Central memory CD8-positive, alpha-beta T cell (primary cell): ENCODE data around the gene SLC1A2.
"Not testable (repeated sequence)": the region's sequence is repeated elsewhere in the genome, so short reads cannot be mapped to it uniquely, and the experiment has no call there.

Experiments
- ATAC-seq: fragments of 150-1000 bp; cut with Tn5 transposase; replicated peaks from 2 replicates; pipeline ENCODE4 v1.10.0; 2022; ENCODE audit warnings: mild to moderate bottlenecking, moderate FRiP score, moderate number of reproducible peaks; ENCODE audit not compliant: poor library complexity, severe bottlenecking; ENCODE audit errors: extremely low read depth
- DNase-seq, 2 donors: peaks; one replicate each; pipeline ENCODE4 v3.0.0; 2021; ENCODE audit warnings: low spot score in 2 of 2
- H3K27ac Mint-ChIP-seq: one replicate; pipeline ENCODE4 v1.8.0; 2022; ENCODE audit warnings: low read depth, mild to moderate bottlenecking, moderate library complexity, mixed read lengths
- H3K27me3 Mint-ChIP-seq: one replicate; pipeline ENCODE4 v1.8.0; 2022; ENCODE audit warnings: mixed read lengths
- H3K36me3 Mint-ChIP-seq: one replicate; pipeline ENCODE4 v1.8.0; 2022; ENCODE audit warnings: mild to moderate bottlenecking, moderate library complexity, mixed read lengths; ENCODE audit not compliant: insufficient read depth
- H3K4me1 Mint-ChIP-seq: one replicate; pipeline ENCODE4 v1.8.0; 2022; ENCODE audit warnings: mixed read lengths
- H3K4me3 Mint-ChIP-seq: one replicate; pipeline ENCODE4 v1.8.0; 2022; ENCODE audit warnings: mild to moderate bottlenecking, moderate library complexity, mixed read lengths
- H3K9me3 Mint-ChIP-seq: one replicate; pipeline ENCODE4 v1.8.0; 2022; ENCODE audit warnings: mixed read lengths

SLC1A2 gene

DNA sequence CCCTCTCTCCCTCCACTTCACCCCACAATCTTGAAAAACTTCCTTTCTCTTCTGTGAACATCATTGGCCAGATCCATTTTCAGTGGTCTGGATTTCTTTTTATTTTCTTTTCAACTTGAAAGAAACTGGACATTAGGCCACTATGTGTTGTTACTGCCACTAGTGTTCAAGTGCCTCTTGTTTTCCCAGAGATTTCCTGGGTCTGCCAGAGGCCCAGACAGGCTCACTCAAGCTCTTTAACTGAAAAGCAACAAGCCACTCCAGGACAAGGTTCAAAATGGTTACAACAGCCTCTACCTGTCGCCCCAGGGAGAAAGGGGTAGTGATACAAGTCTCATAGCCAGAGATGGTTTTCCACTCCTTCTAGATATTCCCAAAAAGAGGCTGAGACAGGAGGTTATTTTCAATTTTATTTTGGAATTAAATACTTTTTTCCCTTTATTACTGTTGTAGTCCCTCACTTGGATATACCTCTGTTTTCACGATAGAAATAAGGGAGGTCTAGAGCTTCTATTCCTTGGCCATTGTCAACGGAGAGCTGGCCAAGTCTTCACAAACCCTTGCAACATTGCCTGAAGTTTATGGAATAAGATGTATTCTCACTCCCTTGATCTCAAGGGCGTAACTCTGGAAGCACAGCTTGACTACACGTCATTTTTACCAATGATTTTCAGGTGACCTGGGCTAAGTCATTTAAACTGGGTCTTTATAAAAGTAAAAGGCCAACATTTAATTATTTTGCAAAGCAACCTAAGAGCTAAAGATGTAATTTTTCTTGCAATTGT lies 188.1 kb downstream of the SLC1A2 start:
- H3K9me3 Mint-ChIP-seq = peaks cover 5% of the 10 kb centered on the region
- H3K27me3 Mint-ChIP-seq = no peaks in the 10 kb centered on the region
- peak overlapping the region; percentile 68 for H3K27ac Mint-ChIP-seq
- DNase-seq (no peak), ATAC-seq (no peak)
- H3K4me1 Mint-ChIP-seq = peaks cover 25% of the 10 kb centered on the region
- H3K4me3 Mint-ChIP-seq = no peak overlapping the region
- peaks cover 68% of the 10 kb centered on the region for H3K36me3 Mint-ChIP-seq

DNA sequence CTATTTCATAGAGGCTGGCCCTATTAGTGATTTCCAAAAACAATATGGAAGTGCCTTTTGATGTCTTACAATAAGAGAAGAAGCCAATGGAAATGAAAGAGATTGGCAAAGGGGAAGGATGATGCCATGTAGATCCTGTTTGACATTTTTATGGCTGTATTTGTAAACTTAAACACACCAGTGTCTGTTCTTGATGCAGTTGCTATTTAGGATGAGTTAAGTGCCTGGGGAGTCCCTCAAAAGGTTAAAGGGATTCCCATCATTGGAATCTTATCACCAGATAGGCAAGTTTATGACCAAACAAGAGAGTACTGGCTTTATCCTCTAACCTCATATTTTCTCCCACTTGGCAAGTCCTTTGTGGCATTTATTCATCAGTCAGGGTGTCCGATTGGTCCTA lies 189.0 kb downstream of the SLC1A2 start:
- peaks cover 16% of the 10 kb centered on the region for H3K4me1 Mint-ChIP-seq
- H3K27ac Mint-ChIP-seq = peak overlapping the region; percentile 68
- peaks cover 71% of the 10 kb centered on the region for H3K36me3 Mint-ChIP-seq

DNA sequence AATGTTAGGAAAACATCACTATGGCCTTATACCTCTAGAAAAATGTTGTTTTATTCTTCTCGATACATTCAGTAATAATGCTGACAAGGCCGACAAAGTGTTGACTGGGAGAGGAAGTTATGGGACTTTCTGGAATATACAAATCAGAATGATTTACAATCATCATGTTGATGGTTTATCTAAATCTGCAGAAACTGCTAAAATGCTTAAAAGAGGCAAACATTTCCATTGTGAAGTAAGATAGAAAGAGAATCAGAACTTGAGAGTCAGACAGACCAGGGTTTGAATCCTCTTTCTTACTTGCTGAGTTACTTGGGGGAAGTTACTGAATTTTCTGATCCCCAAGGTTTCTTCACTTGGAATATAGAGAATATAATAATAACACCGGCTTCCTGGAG lies 191.0 kb downstream of the SLC1A2 start:
- Mint-ChIP-seq H3K36me3 (peaks cover 85% of the 10 kb centered on the region), H3K27ac (no peak overlapping the region), H3K9me3 (peaks cover 5% of the 10 kb centered on the region), H3K27me3 (no peaks in the 10 kb centered on the region), H3K4me3 (no peak overlapping the region), H3K4me1 (no peaks in the 10 kb centered on the region)
- no peak for DNase-seq
- ATAC-seq = no peak

More for the DNA sequence above, 189.0 kb downstream of the SLC1A2 start:
- Mint-ChIP-seq H3K9me3 (peaks cover 5% of the 10 kb centered on the region), H3K4me3 (no peak overlapping the region), H3K27me3 (no peaks in the 10 kb centered on the region)
- DNase-seq (no peak), ATAC-seq (no peak)

DNA sequence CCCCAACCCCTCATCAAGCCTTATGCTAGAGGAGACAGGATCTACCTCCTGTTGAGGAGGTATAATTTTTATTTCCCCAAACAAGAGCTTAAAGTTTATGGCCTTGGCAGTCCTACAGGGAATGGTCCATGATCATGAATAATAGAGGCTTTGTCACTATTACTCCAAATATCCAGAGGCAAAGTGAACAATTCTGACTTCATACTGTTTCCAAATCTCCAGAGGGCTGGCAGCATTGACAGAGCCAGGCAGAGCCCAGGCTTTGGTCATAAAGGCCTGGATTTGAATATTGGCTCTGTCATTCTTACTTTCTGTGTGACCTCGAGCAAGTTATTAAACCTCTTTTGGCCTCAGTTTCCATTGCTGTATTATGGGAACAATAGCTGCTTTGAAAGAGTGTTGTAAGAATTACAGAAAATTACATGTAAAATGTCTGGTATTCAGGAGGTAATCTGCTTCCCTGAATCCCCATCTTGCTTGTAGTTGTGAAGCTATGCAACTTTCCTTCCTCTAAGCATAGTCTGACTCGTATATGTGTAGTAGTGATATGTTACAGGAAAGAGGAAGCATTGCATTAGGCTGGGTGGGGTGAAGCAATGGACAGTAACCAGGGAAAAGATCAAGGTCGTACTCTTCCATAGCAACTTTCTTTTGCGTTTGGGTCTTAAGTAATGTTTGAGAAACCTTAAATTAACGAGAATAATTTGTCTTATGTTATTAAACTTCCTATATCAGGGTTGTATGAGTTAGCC lies 191.6 kb downstream of the SLC1A2 start:
- Mint-ChIP-seq H3K4me1 (no peaks in the 10 kb centered on the region), H3K27me3 (no peaks in the 10 kb centered on the region), H3K4me3 (no peak overlapping the region), H3K36me3 (peaks cover 88% of the 10 kb centered on the region), H3K9me3 (peaks cover 5% of the 10 kb centered on the region), H3K27ac (peak overlapping the region; percentile 78)
- ATAC-seq = no peak
- DNase-seq = no peak

DNA sequence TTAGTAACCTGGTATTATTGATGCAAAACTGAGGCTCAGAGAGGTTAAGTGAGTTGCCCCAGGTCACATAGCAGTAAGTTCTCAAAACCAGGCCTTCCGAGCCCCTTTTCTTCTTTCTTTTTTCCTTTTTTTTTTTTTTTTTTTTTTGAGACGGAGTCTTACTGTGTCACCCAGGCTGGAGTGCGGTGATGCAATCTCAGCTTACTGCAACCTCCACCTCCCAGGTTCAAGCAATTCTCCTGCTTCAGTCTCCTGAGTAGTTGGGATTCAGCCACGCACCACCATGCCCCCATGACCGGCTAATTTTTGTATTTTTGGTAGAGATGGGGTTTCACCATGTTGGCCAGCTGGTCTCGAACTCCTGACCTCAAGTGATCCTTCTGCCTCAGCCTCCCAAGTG lies 192.6 kb downstream of the SLC1A2 start:
- not testable (repeated sequence) for DNase-seq, H3K4me3 Mint-ChIP-seq, H3K9me3 Mint-ChIP-seq, H3K27me3 Mint-ChIP-seq, H3K4me1 Mint-ChIP-seq, ATAC-seq
- Mint-ChIP-seq H3K27ac (peak overlapping the region; percentile 78), H3K36me3 (peaks cover 88% of the 10 kb centered on the region)

DNA sequence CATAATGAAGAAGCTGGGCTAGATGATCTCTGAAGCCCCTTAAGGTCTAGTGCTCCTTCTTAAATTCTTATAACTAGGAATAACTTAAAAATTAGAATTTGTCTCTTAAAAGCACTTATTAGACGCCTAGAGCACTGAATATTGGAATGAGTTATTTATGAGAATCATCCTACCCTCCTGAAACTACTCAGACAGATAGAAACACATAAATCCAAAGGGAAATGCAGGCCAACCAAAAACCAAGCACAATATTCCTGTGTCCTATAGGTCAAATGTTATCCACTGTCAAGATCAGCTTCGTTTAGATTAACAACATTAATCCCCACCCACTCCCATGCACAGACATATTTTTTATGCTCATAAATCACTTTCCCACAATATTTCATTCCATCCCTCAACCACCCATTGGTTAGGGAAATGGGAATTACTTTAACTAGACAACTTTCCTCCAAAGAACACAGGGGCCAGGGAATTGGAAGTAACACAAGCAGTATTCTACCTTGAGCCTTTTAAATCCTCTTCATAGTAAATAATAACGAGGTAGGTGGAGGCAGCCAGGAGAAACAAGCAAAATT lies 193.3 kb downstream of the SLC1A2 start:
- Mint-ChIP-seq H3K36me3 (peaks cover 90% of the 10 kb centered on the region), H3K4me1 (no peaks in the 10 kb centered on the region), H3K27ac (peak overlapping the region; percentile 78), H3K4me3 (no peak overlapping the region), H3K27me3 (no peaks in the 10 kb centered on the region), H3K9me3 (no peaks in the 10 kb centered on the region)
- DNase-seq (no peak), ATAC-seq (no peak)

DNA sequence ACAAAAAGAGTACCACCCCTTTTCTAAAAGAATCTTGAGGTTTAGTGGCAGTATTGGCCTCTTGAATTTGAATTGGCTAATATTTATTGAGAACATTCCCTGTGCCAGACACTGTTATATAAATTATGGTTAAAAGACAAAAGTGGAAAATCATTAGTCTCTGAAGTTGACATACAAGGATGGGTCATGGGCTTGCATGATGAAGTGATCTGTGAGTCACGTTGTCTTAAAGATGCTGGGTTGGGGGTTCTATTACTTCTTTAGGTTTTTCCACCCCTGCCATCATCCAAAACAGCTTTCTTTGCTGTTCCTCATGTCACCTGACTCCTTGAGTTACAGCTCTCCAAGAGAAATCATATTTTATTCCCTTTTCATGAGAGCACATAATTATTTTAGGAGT lies 195.4 kb downstream of the SLC1A2 start:
- DNase-seq (no peak), ATAC-seq (no peak)
- Mint-ChIP-seq H3K9me3 (no peaks in the 10 kb centered on the region), H3K4me3 (no peak overlapping the region), H3K27ac (peak overlapping the region; percentile 53), H3K4me1 (no peaks in the 10 kb centered on the region), H3K36me3 (peaks cover 91% of the 10 kb centered on the region), H3K27me3 (no peaks in the 10 kb centered on the region)

DNA sequence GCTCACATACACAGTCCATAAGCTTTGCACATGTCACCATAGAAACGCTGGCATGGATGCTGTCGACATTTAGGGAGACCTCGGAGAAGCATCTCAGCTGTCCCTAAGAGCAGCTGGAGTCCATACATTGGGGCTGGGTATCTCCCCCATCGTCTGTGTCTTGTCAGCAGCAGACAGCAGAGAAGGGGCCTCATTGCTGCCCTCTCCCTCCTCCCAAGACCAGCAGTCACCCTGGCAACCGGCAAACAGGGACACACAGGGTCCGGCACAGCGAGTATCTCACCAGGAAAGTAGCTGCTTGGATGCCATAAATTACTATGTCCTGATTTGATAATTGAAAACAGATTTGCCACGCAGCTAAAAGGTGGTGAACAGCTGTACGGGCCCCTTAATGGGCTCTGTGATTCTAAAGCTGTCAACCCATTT lies 196.0 kb downstream of the SLC1A2 start:
- no peaks in the 10 kb centered on the region for H3K9me3 Mint-ChIP-seq
- DNase-seq (no peak), ATAC-seq (no peak)
- no peak overlapping the region for H3K4me3 Mint-ChIP-seq
- H3K4me1 Mint-ChIP-seq = no peaks in the 10 kb centered on the region
- no peak overlapping the region for H3K27ac Mint-ChIP-seq
- peaks cover 89% of the 10 kb centered on the region for H3K36me3 Mint-ChIP-seq
- H3K27me3 Mint-ChIP-seq = no peaks in the 10 kb centered on the region

DNA sequence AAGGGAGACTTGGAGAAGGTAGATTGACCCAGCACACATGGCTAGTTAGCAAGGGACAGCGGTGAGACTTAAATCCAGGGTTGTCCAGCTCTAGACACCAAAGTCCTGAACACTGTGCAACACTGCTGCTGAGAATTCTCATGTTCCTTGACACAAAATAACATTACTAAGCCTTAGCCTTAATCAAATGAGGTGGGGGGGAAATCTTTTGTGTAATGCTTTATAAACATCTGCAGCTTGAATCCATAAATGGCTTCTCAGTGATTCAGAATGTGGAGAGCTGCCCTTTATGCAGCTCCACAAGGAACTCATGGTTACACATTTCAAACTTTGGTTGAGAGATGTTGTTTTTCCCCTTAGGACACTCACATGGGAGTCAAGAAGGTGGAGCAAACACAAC lies 200.4 kb downstream of the SLC1A2 start:
- H3K27me3 Mint-ChIP-seq = no peaks in the 10 kb centered on the region
- H3K4me1 Mint-ChIP-seq = peaks cover 36% of the 10 kb centered on the region
- H3K36me3 Mint-ChIP-seq = peaks cover 87% of the 10 kb centered on the region
- H3K27ac Mint-ChIP-seq = peak overlapping the region; percentile 85
- H3K9me3 Mint-ChIP-seq = no peaks in the 10 kb centered on the region
- no peak overlapping the region for H3K4me3 Mint-ChIP-seq
- no peak for ATAC-seq
- no peak for DNase-seq

DNA sequence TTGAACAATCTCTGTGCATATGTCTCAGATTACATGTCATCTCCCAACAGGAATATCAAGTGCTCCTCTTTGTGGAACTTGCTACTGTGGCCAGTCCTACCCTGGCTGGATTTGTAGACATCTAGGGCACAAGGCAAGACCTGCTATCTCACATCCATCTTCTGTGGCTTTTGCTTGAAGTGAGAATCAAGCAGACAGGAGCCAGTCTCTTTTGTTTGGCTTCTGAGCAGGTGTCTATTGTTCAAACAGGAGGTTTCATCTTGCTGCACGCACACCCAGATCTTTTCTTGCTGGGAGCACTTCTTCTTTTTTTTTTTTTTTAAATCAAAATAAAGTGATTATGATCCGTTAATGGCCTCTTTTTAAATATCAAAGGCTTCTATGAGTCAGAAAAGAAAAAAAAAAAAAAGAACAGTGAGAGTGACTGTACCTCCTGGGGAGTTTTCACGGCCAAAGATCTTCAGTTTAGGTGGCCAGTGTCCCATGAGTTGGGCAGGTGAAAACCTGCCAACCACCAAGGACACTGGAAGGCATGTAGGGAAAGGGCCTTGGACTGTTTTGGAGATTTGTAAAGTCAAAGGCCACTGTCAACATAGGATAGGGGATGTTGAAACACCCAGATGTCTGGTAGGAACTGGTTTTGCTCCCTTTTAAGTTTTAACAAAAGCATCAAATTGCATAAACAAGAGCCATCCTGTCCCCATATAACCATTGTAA lies 202.2 kb downstream of the SLC1A2 start:
- Mint-ChIP-seq H3K4me3 (peak overlapping the region; percentile 6), H3K9me3 (no peaks in the 10 kb centered on the region), H3K27me3 (no peaks in the 10 kb centered on the region), H3K36me3 (peaks cover 87% of the 10 kb centered on the region), H3K27ac (peak overlapping the region; percentile 77), H3K4me1 (peaks cover 46% of the 10 kb centered on the region)
- DNase-seq (peak in 1 of 2 donors; percentile 27), ATAC-seq (peak; percentile 79)

DNA sequence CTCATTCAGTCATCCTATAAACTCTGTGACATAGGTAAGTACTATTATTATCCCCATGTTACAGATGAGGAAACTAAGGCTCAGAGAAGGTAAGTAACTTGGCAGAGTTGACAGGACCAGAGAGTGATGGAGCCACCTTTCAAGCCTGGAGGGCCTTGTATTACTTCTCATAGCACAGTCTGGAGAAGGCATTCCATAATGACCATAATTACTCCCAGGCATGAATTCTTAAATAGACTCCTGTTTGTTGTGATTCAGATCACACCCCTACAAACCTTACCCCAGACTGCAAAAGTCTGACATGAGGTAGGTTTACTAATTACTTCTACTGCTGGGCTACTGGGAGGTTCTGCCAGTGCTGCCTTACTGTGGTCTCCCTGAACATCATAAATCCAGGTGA lies 203.4 kb downstream of the SLC1A2 start:
- H3K36me3 Mint-ChIP-seq = peaks cover 85% of the 10 kb centered on the region
- DNase-seq (no peak), ATAC-seq (no peak)
- no peaks in the 10 kb centered on the region for H3K27me3 Mint-ChIP-seq
- peaks cover 56% of the 10 kb centered on the region for H3K4me1 Mint-ChIP-seq
- H3K27ac Mint-ChIP-seq = peak overlapping the region; percentile 77
- no peaks in the 10 kb centered on the region for H3K9me3 Mint-ChIP-seq
- H3K4me3 Mint-ChIP-seq = no peak overlapping the region

DNA sequence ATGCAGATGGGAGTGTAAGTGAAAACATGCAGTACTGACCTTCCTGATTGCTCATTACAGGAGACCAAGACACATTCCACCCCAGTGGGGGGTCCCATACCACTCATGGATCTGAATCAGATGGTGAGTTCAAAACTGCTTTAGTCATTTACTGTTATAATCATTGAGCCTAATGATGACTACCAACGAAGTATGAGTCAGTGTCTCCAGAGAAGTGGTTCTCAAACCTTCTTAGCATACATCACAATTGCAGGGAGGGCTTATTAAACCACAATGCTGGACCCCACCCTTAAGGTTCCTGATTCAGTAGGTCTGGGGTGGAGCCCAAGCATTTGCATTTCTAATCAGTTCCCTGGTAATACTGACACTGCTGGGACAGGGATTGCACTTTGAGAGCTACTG lies 204.6 kb downstream of the SLC1A2 start:
- ATAC-seq (peak; percentile 8), DNase-seq (no peak)
- Mint-ChIP-seq H3K4me1 (peaks cover 56% of the 10 kb centered on the region), H3K27ac (peak overlapping the region; percentile 77), H3K9me3 (no peaks in the 10 kb centered on the region), H3K4me3 (no peak overlapping the region), H3K27me3 (no peaks in the 10 kb centered on the region), H3K36me3 (peaks cover 80% of the 10 kb centered on the region)
